ENCODE measurements around the gene GPR6. TPM values are rescaled to one million over a fixed set of nuclear protein-coding genes. Genes with fewer than 3 reads are reported as not detected.

The GPR6 gene
- total and polyA plus RNA-seq, 2 experiments from 2014 or later: not detected

DNA sequence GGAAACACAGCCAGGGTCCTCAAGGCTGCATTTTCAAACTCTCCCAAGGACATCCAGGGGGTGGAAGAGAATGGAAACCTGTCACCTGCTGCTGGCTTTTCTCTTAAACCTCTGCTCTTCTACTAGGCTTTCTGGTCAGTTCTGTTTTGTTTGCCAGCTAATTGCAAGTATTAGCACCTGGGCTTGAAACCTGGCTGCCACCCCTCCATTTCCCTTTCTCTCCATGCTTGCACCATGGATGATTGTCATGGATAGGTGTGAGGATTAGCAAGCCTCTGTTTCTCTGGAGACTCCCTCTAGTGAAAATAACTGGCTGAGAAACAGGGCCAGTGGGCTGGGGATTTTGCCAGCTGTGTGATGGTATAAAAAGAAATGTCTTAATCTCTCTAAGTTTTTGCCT lies 33.0 kb upstream of the GPR6 start:
- Histone ChIP-seq H3K9ac (no peak overlapping the region), H3K9me3 (ENCODE audit: low read depth) (no peaks in the 10 kb centered on the region), H3K4me3 (no peak overlapping the region), H3F3A (ENCODE audit: insufficient read depth) (no peaks in the 10 kb centered on the region), H3K4me1 (ENCODE audit: insufficient read depth) (no peaks in the 10 kb centered on the region), H3K27me3 (replicated peaks; ENCODE audit: insufficient read depth) (peaks cover 17% of the 10 kb centered on the region), H4K20me1 (ENCODE audit: insufficient read depth) (no peaks in the 10 kb centered on the region), H3K4me2 (ENCODE audit: unreplicated experiment) (no peak overlapping the region), H3K79me2 (ENCODE audit: insufficient read depth) (no peaks in the 10 kb centered on the region), H3K36me3 (ENCODE audit: low read depth) (no peaks in the 10 kb centered on the region), H2AFZ (no peak overlapping the region), H3K9me2 (ENCODE audit: insufficient read depth) (no peaks in the 10 kb centered on the region), H3K27ac (no peak overlapping the region)
- TF ChIP-seq EZH2 (IDR thresholded peaks at IDR 0.05; ENCODE audit: insufficient read depth, poor library complexity, severe bottlenecking) (no peak), EZH2phosphoT487 (IDR thresholded peaks at IDR 0.05; ENCODE audit: insufficient read depth, low read depth) (no peak)
- in situ Hi-C loops (cut with MboI): no loop called here
- no peak for DNase-seq

DNA sequence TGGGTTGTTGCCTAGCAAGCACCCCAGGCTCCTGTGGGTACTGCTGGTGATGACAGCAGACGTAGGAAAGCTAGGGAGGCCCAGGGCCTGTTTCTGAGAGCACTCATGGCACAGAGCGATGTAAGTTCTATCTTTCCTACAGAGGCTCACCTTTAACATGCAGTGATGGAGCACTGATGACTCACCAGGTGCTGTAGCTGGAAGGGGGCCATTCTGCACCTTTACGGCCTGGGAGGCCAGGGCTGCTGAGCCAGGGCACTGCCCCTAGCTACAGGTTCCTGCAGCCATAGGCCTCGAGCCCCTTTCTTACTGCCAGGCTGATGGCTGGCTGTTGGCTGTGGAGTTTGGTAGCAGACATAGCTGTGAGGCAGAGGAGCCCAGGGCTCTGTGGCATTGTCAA lies 31.1 kb upstream of the GPR6 start:
- Histone ChIP-seq H3K27ac (no peak overlapping the region), H3K4me1 (ENCODE audit: insufficient read depth) (no peaks in the 10 kb centered on the region), H3K27me3 (replicated peaks; ENCODE audit: insufficient read depth) (peaks cover 17% of the 10 kb centered on the region), H3K79me2 (ENCODE audit: insufficient read depth) (no peaks in the 10 kb centered on the region), H3F3A (ENCODE audit: insufficient read depth) (no peaks in the 10 kb centered on the region), H2AFZ (no peak overlapping the region), H3K9me3 (ENCODE audit: low read depth) (no peaks in the 10 kb centered on the region), H3K9me2 (ENCODE audit: insufficient read depth) (no peaks in the 10 kb centered on the region), H3K4me3 (no peak overlapping the region), H3K9ac (no peak overlapping the region), H4K20me1 (ENCODE audit: insufficient read depth) (no peaks in the 10 kb centered on the region), H3K36me3 (ENCODE audit: low read depth) (no peaks in the 10 kb centered on the region), H3K4me2 (ENCODE audit: unreplicated experiment) (no peak overlapping the region)
- 59 to 61% methylated on average over 4 of the region's 4 CpGs for WGBS, 2 experiments (ENCODE audit: low coverage in 1 of 2, low lambda C conversion rate in 2 of 2, missing lambda C conversion rate in 2 of 2)
- no peak for DNase-seq
- no peak for TF ChIP-seq EZH2phosphoT487 (IDR thresholded peaks at IDR 0.05; ENCODE audit: insufficient read depth, low read depth)
- no peak for TF ChIP-seq EZH2 (IDR thresholded peaks at IDR 0.05; ENCODE audit: insufficient read depth, poor library complexity, severe bottlenecking)
- in situ Hi-C loops (cut with MboI): no loop called here

DNA sequence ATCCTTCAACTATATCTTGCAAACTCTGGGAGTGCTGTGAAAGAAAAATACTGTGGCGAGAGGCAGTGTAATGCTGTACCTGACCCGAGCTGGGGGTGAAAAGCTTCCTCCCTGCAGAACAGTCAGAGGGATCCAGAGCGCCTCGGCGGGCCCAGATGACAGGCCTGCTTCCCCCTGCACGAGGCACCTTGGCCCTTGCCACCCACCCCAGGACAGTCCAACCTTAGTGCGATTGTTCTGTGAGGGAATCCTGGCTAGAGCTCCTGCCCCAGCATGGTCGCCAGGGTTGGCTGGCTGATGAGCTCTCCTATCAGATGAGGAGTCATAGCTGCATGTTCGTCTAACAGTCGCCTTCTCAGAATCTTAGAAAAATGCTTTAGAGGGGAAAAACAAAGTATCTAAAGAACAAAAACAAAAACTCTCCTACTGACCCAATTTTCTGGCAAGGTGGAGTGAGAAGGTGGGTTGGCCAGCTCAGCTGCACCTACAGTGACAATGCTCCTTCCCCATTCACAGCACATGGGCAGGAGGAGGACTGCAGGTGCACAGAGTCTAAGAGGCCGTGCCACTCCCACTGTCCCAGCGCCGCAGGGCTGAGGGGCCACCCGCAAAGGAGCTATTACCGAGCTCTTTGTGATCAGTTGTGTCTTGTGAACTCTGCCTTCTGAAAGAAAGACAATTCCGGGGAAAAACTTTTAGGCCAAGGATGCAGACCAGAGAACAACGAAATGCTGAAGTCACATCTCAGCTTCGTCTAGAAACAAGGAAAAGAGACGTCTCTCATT lies 28.6 kb upstream of the GPR6 start:
- Histone ChIP-seq H3K27ac (no peak overlapping the region), H2AFZ (no peak overlapping the region), H3K4me3 (no peak overlapping the region), H3K36me3 (ENCODE audit: low read depth) (no peaks in the 10 kb centered on the region), H3K4me1 (ENCODE audit: insufficient read depth) (no peaks in the 10 kb centered on the region), H4K20me1 (ENCODE audit: insufficient read depth) (no peaks in the 10 kb centered on the region), H3K9ac (no peak overlapping the region), H3F3A (ENCODE audit: insufficient read depth) (no peaks in the 10 kb centered on the region), H3K4me2 (ENCODE audit: unreplicated experiment) (no peak overlapping the region), H3K9me3 (ENCODE audit: low read depth) (no peaks in the 10 kb centered on the region), H3K9me2 (ENCODE audit: insufficient read depth) (no peaks in the 10 kb centered on the region), H3K27me3 (replicated peaks; ENCODE audit: insufficient read depth) (peaks cover 7% of the 10 kb centered on the region; the same call in 1 of the 2 replicates), H3K79me2 (ENCODE audit: insufficient read depth) (no peaks in the 10 kb centered on the region)
- TF ChIP-seq EZH2phosphoT487 (IDR thresholded peaks at IDR 0.05; ENCODE audit: insufficient read depth, low read depth): no peak
- TF ChIP-seq EZH2 (IDR thresholded peaks at IDR 0.05; ENCODE audit: insufficient read depth, poor library complexity, severe bottlenecking): no peak
- in situ Hi-C loops (cut with MboI): no loop called here
- no peak for DNase-seq
- 62 to 64% methylated on average over 18 to 19 of the region's 19 CpGs for WGBS, 2 experiments (ENCODE audit: low coverage in 1 of 2, low lambda C conversion rate in 2 of 2, missing lambda C conversion rate in 2 of 2)

DNA sequence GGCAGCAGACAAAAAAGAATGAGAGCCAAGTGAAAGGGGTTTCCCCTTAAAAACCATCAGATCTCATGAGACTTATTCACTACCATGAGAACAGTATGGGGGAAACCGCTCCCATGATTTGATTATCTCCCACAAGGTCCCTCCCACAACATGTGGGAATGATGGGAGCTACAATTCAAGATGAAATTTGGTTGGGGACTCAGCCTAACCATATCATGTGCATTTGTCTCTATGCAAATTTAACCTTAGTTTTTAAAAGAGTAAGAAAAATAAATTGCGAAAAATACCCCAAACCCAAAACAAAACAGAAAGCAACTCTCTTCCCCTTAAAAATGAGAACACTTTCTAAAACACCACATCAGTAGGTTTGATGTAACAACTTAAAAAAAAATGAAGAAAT lies 22.6 kb upstream of the GPR6 start:
- in situ Hi-C loops (cut with MboI): no loop called here
- 75 to 83% methylated on average over 2 of the region's 2 CpGs for WGBS, 2 experiments (ENCODE audit: low coverage in 1 of 2, low lambda C conversion rate in 2 of 2, missing lambda C conversion rate in 2 of 2)
- no peak overlapping the region for H3K4me3 ChIP-seq
- no peaks in the 10 kb centered on the region for H3K79me2 ChIP-seq (ENCODE audit: insufficient read depth)
- H3K9me3 ChIP-seq (ENCODE audit: low read depth): no peaks in the 10 kb centered on the region
- H3K9me2 ChIP-seq (ENCODE audit: insufficient read depth): no peaks in the 10 kb centered on the region
- no peak for DNase-seq
- no peak overlapping the region for H3K4me2 ChIP-seq (ENCODE audit: unreplicated experiment)
- no peaks in the 10 kb centered on the region for H3K36me3 ChIP-seq (ENCODE audit: low read depth)
- TF ChIP-seq EZH2phosphoT487 (IDR thresholded peaks at IDR 0.05; ENCODE audit: insufficient read depth, low read depth) (no peak), EZH2 (IDR thresholded peaks at IDR 0.05; ENCODE audit: insufficient read depth, poor library complexity, severe bottlenecking) (no peak)
- no peaks in the 10 kb centered on the region for H3K27me3 ChIP-seq (replicated peaks; ENCODE audit: insufficient read depth)
- H3K9ac ChIP-seq: no peak overlapping the region
- no peaks in the 10 kb centered on the region for H3K4me1 ChIP-seq (ENCODE audit: insufficient read depth)
- no peaks in the 10 kb centered on the region for H3F3A ChIP-seq (ENCODE audit: insufficient read depth)
- no peak overlapping the region for H3K27ac ChIP-seq
- no peaks in the 10 kb centered on the region for H4K20me1 ChIP-seq (ENCODE audit: insufficient read depth)
- no peak overlapping the region for H2AFZ ChIP-seq

Data from GM23248 (cell line).